NCI-H2107 (cell line): ENCODE data around the gene CDC45.
A peak's percentile ranks its signal among the peaks of the same experiment; 100 is the strongest.

Source experiments
- DNase-seq: peaks from one replicate; lab custom pipeline; 2025; lab: John Stamatoyannopoulos, UW

Gene CDC45

GRCh38 chr22:19515654-19516377 is 36.1 kb downstream of the CDC45 start:
- peak; percentile 61 for DNase-seq

GRCh38 chr22:19516378-19517170 is 36.9 kb downstream of the CDC45 start:
- no peak for DNase-seq

- DNase-seq = no peak
These were observed 37.4 kb downstream of the CDC45 start for GRCh38 chr22:19517171-19517500.

GRCh38 chr22:19517919-19518611 is 38.3 kb downstream of the CDC45 start:
- DNase-seq = no peak

- DNase-seq = no peak
These were observed 38.9 kb downstream of the CDC45 start for GRCh38 chr22:19518635-19519034.

GRCh38 chr22:19519041-19519926 is 39.6 kb downstream of the CDC45 start:
- DNase-seq = no peak

- no peak for DNase-seq
These were observed 40.3 kb downstream of the CDC45 start for GRCh38 chr22:19520007-19520406.

- DNase-seq = no peak
These were observed 41.0 kb downstream of the CDC45 start for GRCh38 chr22:19520566-19521305.

GRCh38 chr22:19522190-19522880 is 42.6 kb downstream of the CDC45 start:
- DNase-seq = peak; percentile 43

GRCh38 chr22:19522881-19523239 is 43.1 kb downstream of the CDC45 start:
- no peak for DNase-seq

GRCh38 chr22:19523240-19524169 is 43.8 kb downstream of the CDC45 start:
- peak; percentile 20 for DNase-seq

GRCh38 chr22:19524170-19525115 is 44.7 kb downstream of the CDC45 start, which contains the start of gene CLDN5:
Gene CLDN5 (minus strand): TSS chr22:19524410. CDS start chr22:19524255, 155 bp downstream.
- peak; percentile 77 for DNase-seq

GRCh38 chr22:19525116-19525660 is 45.5 kb downstream of the CDC45 start:
- no peak for DNase-seq

GRCh38 chr22:19525666-19526065 is 45.9 kb downstream of the CDC45 start:
- no peak for DNase-seq

GRCh38 chr22:19526076-19526701 is 46.5 kb downstream of the CDC45 start:
- DNase-seq = no peak

- no peak for DNase-seq
These were observed 47.0 kb downstream of the CDC45 start for GRCh38 chr22:19526702-19527111.

GRCh38 chr22:19527321-19527721 is 47.6 kb downstream of the CDC45 start:
- no peak for DNase-seq
